TTC549 (cell line): ENCODE results near the gene ARL14.
"Not testable (repeated sequence)": the region's sequence is repeated elsewhere in the genome, so short reads cannot be mapped to it uniquely, and the experiment has no call there.

Experiments used
- FAIRE-seq: peaks from 2 replicates; lab custom pipeline; 2012; peaks lifted over from hg19 to GRCh38; lab: Jason Lieb, UNC

The ARL14 gene

DNA sequence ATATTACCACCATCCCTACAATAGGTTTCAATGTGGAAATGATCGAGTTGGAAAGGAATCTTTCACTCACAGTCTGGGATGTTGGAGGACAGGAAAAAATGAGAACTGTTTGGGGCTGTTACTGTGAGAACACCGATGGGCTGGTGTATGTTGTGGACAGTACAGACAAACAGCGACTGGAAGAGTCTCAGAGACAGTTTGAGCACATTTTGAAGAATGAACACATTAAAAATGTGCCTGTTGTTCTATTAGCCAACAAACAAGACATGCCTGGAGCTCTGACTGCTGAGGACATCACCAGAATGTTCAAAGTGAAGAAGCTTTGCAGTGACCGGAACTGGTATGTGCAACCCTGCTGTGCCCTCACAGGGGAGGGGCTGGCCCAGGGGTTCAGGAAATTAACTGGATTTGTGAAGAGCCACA lies 510 bp downstream of the ARL14 start:
- no peak for FAIRE-seq

DNA sequence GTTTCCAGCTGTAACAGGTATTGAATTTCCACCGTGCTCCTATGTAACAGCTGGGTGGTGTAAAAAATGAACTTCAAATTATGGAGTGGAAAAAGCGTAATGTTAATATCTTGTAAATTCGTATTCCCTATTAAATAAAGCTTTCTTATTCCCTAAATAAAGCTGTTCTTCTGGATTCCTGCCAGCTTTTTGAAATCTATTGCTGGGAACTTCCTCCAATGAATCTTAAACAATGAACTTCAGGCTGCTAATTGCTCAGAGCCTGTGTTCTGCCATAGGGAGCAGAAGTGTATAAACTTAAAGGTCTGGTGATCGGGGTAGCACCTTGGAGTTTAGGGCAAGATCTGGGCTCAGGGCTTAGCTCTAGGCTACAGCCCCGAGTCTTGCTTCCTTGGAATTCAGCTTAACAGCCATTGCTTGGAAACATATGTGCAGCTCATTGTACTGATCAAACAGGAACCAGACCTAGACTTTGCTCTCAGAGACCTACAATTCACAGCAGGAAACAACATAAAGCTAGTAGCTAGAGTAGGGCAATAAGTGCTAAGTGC lies 1.4 kb downstream of the ARL14 start:
- no peak for FAIRE-seq

DNA sequence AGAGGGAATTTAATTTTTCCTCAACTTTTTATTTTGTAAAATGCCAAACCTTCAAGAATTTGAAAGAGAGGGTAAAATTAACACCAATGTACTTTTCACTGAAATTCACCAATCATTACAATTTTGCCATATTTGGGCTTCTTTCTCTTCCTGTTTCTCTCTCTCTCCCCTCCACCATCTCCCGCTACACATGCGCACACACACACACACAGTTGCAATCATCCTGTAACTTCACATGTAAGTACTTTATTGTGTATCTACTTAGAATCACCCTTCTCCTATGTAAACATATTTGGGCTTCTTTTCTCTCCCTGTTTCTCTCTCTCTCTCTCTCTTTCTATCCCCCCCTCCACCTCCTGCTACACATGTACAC lies 7.4 kb downstream of the ARL14 start:
- FAIRE-seq = no peak

DNA sequence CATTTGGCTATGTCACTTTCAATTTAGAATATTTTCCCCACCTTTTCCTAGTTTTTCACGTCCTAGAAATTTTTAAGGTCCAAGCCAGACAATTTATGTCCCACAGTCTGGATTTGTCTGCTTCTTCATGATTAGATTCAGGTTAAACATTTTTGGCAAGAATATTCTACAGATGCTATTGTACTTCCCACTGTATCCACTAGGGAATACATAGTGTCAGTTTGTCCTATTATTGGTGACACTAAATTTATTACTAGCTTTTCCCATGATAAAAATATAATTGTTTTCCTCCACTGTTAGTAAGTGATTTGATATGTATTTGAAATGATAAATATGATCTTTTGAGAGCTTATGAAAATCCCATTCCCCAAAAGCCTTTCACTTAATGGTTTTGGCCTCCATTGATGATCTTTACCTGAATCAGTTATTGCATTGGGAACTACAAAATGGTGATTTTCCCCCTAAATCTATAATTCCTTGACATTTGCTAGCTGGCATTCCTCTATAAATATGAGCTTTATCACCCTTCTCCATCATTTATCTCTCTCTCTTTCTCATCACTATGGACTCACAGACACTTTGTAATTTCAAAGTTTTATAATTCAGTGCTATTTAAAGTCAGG lies 8.3 kb downstream of the ARL14 start:
- FAIRE-seq = no peak

DNA sequence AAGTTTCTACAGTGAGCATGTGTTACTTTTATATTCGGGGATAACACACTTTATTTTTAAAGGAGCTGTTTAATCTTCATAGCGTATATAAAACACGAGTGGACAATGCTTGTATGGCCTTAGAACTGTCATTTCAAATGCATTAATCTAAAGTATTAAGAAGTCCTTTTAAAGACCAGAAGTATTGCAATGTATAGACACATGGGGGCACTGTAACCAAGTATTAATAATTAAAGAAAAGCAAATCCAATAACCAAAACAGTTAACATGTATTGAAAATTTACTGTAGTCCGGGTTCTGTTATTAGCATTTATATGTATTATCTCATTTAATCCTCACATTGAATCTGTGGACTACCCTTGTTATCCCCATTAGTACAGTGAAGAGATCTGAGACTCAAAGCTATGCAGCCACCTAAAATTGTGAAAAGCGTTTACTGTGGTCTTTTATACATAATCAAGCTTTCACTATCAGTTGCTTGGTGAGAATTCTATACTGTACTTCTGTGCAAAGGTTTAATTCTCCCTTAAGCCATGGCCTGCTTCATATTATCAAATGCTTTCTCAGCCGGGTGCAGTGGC lies 10.1 kb downstream of the ARL14 start:
- no peak for FAIRE-seq

DNA sequence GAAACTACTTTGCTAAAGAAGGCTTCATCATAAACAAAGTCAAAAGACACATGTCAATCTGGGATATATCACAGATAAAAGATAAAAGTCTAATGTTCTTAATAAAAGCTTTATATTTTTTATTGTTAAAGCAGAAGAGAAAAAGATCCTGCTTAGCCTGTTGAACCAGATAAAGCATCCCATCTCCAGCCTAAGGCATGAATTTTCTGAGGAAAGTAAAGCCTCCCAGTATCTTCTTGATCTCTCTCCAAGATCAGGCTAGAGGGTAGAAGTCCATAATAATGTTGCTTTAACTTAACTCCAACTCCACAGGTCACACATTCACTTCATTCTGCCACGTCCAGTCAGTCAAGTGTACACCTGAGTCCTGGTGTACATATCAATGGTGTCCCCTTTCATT lies 14.2 kb downstream of the ARL14 start:
- FAIRE-seq = no peak

DNA sequence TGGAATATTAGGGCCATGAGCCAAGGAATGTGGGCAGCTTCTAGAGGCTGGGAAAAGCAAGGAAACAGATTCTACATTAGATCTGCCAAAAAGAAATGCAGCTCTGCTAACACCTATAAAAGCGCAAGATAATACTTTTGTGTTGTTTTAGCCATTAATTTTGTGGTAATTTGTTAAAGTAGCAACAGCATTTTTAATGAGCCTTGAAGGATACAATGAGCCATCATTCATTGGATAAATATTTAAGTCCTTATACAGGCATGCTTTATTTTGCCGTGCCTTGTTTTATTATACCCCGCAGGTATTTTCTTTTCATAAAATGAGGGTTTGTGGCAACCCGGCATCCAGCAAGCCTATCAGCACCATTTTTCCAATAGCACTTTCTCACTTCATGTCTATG lies 15.0 kb downstream of the ARL14 start:
- FAIRE-seq = no peak

DNA sequence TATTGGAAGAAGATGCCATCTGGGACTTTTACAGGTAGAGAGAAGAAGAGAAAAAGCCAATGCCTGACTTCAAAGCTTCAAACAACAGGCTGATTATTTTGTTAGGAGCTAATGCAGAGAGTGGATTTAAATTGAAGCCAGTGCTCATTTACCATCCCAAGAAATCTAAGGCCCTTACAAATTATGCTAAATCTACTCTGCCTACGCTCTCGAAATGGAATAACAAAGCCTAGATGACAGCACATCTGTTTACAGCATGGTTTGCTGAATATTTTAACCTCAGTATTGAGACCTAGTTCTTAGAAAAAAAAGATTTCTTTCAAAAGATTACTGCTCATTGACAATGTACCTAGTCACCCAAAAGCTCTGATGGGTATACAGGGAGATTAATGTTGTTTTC lies 16.2 kb downstream of the ARL14 start:
- FAIRE-seq = no peak

DNA sequence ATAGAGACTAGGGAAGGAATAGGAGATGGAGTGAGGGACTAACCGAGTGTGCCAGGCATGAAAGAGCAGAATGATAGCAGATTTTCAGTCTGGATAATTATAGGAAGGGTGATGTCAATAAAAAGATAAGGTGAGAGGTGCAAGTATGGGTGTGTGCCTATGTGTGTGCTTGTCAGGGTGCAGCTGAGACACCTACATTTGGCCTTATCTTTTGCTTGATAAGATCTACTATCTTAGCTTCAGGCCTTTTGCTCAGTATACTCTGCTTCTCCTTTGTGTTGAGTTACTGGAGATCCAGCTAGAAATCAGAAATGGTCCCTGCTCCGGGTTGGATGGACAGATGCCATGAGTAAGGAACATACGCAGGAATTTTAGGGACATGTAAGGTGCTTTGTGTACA lies 17.4 kb downstream of the ARL14 start:
- FAIRE-seq = no peak

DNA sequence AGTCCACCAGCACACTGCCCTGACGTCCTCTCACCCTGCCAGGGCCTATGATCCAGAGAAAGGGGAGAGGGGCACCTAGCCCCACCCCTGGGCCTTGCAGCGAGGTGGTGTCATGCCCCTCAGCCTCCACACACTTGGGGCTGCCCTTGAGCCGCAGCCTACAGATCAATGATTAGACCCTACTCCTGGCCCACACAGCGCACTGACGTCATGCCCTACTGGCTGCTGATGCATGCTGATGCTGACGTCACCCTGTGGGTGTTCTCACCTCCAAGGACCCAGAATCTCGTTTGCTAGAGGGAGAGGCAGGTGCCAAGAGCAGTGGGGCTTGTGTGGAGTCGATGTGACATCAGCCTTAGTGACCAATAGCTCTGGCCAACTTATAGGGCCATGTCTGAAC lies 18.0 kb downstream of the ARL14 start:
- FAIRE-seq = no peak

DNA sequence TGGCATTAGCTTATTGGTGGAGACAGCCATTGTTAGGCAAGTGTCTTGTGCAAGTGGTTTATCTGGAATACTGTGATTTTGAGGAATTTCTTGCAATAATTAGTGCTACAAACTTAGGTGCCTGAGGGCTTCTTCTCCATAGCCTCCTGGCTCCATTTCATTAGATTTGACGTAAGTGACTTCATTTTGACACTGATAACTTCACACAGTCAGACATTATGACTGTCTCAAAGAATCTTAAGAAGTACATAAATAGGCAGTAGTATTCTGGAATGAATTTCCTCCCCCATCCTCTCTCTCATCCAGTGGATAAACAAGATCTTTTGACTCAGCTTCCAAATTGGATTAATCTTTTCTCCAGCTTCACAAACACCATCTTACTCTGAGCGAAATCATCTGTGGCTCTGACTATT lies 19.0 kb downstream of the ARL14 start:
- FAIRE-seq = no peak

DNA sequence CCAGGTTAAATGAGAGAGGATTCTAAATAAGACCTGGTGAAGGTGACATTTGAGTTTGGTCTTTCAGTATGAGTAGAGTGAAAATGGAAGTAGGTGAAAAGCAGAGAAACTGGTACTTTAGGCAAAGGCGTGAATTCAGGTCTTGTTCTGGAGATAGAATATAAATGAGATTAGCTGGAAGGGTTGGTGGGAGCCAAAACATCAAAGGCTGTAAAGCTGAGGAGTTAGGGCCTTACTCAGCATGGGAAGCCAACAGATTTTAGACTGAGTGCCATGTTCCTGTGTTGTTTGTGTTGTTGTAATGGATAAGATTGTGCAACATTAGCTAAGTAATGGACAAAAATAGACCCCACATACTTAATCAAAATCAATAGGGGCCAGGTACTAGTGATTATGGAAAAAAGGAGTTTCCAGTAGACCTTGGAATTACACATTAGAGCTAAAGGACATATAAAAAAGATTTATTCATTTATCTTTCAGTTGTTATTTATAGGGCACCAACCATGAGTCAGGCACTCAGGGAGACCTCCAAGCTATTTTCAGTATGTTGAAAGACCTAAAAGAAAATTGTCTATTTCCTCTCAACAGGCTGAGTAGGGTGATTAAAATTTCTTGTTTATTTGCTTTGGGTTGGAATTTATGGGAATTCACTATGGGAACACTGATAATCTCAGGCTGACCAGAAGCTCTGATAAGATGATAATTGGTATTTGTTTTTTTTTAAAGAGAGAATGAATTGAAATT lies 20.8 kb downstream of the ARL14 start:
- no peak for FAIRE-seq

DNA sequence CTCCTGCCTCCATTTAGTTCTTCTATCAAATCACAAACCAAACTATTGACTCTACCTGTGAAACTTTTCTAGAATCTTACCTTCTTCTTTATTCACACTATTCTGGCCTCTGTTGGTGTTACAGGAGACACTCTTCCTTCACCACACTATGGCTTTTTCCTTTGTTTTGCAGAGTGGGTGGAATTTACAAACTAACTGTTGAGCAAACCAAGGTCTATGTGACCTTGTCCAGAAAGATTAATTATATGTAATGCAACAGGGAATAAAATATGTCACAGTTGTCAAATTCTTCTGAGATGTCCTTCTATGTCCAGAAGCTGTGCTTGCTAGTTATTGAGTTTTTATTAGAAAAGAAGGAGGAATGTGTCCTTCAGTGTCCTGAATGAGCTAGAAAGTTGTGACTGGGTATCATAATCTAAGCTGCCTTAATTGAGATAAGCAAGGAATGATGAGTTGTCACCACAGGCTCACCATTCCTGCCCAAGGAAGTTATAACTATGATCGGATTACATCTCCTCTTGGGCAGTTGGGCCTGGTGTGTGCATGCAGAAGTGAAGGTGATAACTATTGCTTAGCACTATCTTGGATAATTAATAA lies 21.7 kb downstream of the ARL14 start:
- FAIRE-seq = no peak

DNA sequence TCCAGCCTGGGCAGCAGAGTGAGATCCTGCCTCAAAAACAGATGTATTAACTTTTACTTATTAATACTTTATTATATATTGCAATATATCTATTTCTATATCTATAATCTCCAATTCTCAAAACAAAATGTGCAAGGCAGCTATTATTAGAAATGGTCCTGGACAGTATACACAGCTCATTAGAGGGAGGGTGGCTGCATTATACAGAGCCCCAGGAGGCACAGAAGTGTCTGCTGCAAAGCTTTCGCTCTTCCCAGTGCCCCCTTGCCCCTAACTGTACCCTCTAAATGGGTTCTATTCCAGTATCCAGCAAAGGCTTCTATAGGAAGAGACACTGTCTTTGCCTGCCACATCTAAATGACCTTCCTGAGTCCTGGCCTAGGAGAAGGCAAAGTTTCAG lies 24.5 kb downstream of the ARL14 start:
- FAIRE-seq = no peak

DNA sequence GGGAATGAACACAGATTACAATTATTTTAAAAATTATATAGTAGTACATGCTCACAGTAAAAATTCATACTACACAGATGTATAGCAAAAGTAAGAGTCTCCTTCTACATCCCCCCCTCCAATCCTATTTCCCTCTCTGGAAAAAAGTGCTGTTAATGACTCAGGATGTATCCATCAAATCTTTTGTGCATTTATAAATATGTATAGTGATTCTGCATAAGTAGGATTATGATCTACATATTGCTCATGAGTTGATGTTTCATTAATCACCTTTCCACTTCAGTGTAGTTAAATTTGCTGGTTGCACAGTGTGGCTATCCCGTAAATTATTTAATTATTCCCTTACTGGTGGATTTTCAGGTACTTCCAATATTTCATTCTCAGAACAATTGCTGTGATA lies 25.3 kb downstream of the ARL14 start:
- no peak for FAIRE-seq

DNA sequence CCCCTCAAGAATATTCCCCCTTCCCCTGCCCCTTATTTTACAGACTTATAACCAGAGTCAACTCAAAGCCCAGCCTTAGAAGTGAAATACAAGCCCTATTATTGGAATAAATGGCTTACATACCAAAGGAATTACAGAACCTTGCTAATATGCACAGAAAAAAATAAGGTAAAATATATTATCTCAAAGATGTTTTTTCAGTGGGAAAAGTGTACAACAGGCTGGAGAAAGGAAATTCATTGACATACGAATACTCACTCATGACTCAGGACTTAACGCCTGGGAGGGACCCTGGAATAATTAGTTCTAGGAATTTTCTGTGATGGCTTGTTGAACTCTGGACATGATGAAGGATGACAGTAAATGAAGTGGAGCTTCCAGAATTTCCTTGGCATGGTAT lies 27.0 kb downstream of the ARL14 start:
- no peak for FAIRE-seq

DNA sequence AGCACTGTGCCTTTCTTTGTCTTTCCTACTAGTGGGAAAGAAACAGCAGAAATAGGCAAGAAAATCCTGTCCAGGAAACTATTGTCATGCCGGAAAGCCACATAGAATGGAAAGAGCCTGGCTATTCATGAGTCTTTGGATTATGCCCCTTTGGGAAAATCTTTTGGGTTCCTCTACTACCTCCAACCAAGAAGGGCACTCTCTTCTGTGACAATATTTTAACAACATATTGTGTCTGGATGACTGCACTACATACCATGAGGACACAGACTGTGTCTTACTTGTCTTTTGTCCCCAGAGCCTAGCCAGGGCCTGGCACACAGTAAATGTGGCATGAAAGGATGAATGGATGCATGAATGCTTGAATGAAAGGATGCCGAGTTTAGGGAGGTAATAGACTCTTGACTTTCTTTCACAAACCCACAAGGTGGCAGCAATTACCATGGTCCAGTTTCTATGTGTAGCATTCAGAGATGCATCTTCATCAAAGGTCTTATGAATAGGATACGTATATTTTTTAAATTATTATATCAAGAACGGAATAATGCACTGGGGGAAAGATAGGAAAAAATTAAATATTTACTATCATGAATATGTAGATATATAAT lies 30.3 kb downstream of the ARL14 start:
- peak; percentile 3 for FAIRE-seq

DNA sequence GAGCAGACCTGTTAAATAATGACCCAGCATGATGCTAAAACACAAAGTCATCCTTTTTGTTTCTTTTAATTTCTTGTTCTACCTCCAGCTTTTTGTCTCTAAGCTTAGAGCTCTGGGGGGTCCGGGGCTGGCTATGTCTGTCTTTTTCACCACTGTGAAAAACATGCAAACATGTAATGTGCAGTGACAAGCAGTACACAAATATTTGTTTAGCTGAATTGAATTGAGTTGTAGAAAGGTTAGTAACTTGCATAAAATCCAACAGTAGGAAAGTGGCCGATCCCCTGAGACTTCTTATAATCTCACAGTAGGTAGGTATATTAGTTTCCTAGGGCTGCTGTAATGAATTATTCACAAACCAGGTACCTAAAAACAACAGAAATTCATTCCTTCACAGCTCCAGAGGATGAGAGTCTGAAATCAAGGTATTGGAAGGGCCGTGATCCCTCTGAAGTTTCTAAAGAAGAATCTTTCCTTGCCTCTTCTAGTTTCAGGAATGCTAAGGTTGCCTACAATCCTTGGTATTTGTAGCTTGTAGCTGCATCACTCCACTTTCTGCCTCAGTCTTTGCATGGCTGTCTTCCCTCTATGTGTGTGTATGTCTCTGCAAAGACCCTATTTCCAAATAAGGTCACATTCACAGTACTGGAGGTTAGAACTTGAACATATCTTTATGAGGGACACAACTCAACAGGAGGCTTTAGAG lies 32.7 kb downstream of the ARL14 start:
- FAIRE-seq = no peak

DNA sequence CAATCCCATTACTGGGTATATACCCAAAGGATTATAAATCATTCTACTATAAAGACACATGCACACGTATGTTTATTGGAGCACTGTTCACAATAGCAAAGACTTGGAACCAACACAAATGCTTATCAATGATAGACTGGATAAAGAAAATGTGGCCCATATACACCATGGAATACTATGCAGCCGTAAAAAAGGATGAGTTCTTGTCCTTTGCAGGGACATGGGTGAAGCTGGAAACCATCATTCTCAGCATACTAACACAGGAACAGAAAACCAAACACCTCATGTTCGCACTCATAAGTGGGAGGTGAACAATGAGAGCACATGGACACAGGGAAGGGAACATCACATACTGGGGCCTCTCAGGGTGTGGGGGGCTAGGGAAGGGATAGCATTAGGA lies 36.2 kb downstream of the ARL14 start:
- FAIRE-seq = not testable (repeated sequence)

DNA sequence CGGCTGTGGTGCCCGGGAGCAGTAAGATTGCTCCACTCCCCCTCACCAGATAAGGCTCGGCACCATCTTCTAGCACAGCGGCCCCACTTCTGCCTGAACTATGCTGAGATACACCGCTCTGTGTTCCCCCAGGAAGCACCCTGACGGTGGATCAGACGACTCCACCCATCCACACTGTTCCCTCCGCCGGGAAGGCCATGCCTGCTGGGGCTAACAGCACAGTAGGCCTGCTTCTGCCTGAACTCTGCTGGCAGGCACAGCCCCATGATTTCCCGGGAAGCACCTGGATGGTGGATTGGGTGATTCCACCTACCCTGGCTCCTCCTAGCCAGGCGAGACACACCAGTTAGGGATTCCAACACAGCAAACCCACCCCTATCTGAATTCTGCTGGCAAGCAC lies 42.8 kb downstream of the ARL14 start:
- no peak for FAIRE-seq

DNA sequence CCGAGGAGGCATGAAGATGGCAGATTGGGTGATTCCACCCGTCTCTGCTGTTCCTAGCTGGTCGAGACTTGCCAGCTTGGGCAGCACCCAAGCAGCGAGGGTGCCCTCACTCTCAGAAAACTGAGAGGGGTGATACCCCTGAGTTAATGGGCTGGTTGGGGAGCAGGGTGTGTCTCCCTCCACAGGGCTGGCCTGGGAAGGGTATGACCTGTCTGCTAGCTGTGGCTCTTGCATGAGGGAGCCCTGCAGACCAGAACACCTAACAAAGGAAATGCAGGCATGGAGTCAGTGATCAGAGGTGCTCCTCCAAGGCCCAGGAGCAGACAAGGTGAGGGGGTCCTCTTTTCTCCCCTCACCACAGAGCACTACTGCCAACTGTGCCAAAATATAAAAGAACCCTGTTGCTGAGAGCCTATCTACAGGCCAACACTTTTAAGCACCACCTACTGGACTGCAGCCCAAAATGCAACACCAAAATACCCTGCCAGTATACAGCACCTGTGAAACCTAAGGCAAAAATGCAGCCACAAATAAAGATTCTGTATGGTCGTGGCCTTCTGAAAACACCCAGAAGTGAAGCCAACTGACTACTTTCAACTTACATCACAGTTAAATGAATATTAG lies 43.3 kb downstream of the ARL14 start:
- no peak for FAIRE-seq

DNA sequence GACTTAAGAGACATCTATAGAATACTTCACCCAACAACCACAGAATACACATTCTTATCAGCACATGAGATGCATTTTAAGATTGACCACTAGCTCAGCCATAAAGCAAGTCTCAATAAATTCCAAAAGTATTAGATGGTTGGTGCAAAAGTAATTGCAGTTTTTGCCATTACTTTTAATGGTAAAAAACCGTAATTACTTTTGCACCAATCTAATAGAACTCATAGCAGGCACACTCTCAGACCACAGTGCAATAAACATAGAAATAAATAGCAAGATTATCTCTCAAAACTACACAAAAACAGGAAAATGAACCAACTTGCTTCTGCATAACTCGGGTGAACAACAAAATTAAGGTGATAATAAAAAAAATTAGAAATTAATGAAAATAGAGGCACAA lies 45.4 kb downstream of the ARL14 start:
- no peak for FAIRE-seq
